GM12878 (cell line): Measurements from ENCODE around the gene OCA2. TPM values are rescaled to one million over a fixed set of nuclear protein-coding genes. Genes with fewer than 3 reads are reported as not detected.

Experiments used
- CBFB ChIP-seq: IDR thresholded peaks from 2 replicates; pipeline ENCODE4 v1.6.1; 2016; ENCODE audit warnings: antibody characterized with exemption, low read depth
- CUX1 ChIP-seq: IDR thresholded peaks from 2 replicates; pipeline ENCODE4 v1.6.1; 2012; ENCODE audit warnings: improper control_type of control experiment, low read depth, low read length; ENCODE audit not compliant: insufficient replicate concordance
- DPF2 ChIP-seq: fragments of 450-650 bp; IDR thresholded peaks from 2 replicates; pipeline ENCODE4 v1.6.1; 2017; ENCODE audit warnings: mild to moderate bottlenecking
- PAX8 ChIP-seq: fragments of 450-650 bp; IDR thresholded peaks from 2 replicates; pipeline ENCODE4 v1.6.1; 2017; ENCODE audit warnings: mild to moderate bottlenecking, moderate library complexity
- RBBP5 ChIP-seq: fragments of 200-600 bp; sonication (generic); conservative IDR thresholded peaks from 2 replicates; pipeline ENCODE4 v1.6.1; 2016
- SKIL ChIP-seq: fragments of 450-650 bp; IDR thresholded peaks from 2 replicates; pipeline ENCODE4 v1.6.1; 2017; ENCODE audit warnings: mild to moderate bottlenecking, low read depth, inconsistent platforms; ENCODE audit not compliant: poor library complexity, severe bottlenecking
- TARDBP ChIP-seq: IDR thresholded peaks from 2 replicates; pipeline ENCODE4 v1.6.1; 2016; ENCODE audit warnings: borderline replicate concordance
- ZNF24 ChIP-seq: fragments of 450-650 bp; IDR thresholded peaks from 2 replicates; pipeline ENCODE4 v1.6.1; 2017; ENCODE audit warnings: antibody characterized with exemption, mild to moderate bottlenecking
- polyA plus RNA-seq, 11 experiments: library from polyadenylated mRNA; depleted of rRNA in 4 of 11; unstranded in 6 of 11; stranded (reverse) in 5 of 11; fragments of >200 nt; fragmentation: Nextera tagmentation in 4 of 11; fragmentation: Illumina TruSeq in 1 of 11; extraction: Ambion mirVana in 4 of 11; extraction: Trizol in 1 of 11; gene quantifications; 1 replicate in 1 of 11; 2 replicates in 10 of 11; pipeline versions ENCODE4 v1.2.1 to v1.2.3, GENCODE V29; 2011 to 2016; ENCODE audit warnings: inconsistent platforms in 2 of 11, missing spikeins in 2 of 11, low read depth in 1 of 11
- total RNA-seq, 4 experiments: library from RNA; depleted of rRNA in 3 of 4; stranded (reverse); fragments of >200 nt in 3 of 4; fragmentation: Illumina TruSeq in 1 of 4; extraction: Trizol in 1 of 4; gene quantifications; 2 replicates each; pipeline versions ENCODE4 v1.2.1 to v1.2.3, GENCODE V29; 2013 to 2021
- TF ChIP-seq, protein P1 (sequence below): IDR thresholded peaks from 2 replicates; pipeline ENCODE4 v1.6.1; 2012; ENCODE audit warnings: low read depth, low read length, improper control_type of control experiment

Gene OCA2
- total and polyA plus RNA-seq, 10 of the 15 experiments (the other 5 are each of a cell fraction or from before 2014, with no cell fraction given): 0.04 to 1.8 TPM; not detected in 8

DNA sequence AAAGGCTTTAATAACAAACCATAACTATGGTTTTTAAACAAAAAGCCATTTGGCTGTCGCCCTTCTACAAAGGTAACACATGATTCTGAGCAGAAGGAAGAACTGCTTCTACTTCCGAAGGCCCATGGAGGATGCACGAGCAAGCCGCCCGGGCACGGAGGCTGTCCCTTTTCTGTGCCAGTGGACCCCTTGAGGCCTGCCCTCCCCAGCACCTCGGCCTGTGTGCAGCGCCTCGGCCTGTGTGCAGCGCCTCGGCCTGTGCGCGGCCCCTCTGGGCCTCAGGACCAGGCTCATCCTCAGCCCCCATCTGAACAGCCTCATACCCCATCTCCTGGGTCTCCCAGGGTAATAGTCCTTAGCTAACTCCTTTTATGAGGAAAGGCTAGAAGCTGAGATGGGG, 329.5 kb downstream of the OCA2 start (continued):
- TF ChIP-seq, protein P1, sequence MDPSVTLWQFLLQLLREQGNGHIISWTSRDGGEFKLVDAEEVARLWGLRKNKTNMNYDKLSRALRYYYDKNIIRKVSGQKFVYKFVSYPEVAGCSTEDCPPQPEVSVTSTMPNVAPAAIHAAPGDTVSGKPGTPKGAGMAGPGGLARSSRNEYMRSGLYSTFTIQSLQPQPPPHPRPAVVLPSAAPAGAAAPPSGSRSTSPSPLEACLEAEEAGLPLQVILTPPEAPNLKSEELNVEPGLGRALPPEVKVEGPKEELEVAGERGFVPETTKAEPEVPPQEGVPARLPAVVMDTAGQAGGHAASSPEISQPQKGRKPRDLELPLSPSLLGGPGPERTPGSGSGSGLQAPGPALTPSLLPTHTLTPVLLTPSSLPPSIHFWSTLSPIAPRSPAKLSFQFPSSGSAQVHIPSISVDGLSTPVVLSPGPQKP: no peak
- TF ChIP-seq SKIL: no peak
- TF ChIP-seq RBBP5: no peak
- TF ChIP-seq DPF2: no peak
- no peak for TF ChIP-seq PAX8
- TF ChIP-seq ZNF24: no peak
- TF ChIP-seq CBFB: no peak
- TF ChIP-seq CUX1: no peak
- TF ChIP-seq TARDBP: no peak
